HG03280 (cell line): Measurements from ENCODE around the gene NT5C1B.
A peak's percentile ranks its signal among the peaks of the same experiment; 100 is the strongest.

Experiments used
- ATAC-seq: cut with Tn5 transposase; IDR thresholded peaks from one replicate; pipeline ENCODE4 v1.9.1; 2021; ENCODE audit warnings: mild to moderate bottlenecking, moderate library complexity; ENCODE audit not compliant: unreplicated experiment

The NT5C1B gene

GRCh38 chr2:18600255-18600613, 10.9 kb upstream of the NT5C1B start:
- peak; percentile 58 for ATAC-seq

DNA sequence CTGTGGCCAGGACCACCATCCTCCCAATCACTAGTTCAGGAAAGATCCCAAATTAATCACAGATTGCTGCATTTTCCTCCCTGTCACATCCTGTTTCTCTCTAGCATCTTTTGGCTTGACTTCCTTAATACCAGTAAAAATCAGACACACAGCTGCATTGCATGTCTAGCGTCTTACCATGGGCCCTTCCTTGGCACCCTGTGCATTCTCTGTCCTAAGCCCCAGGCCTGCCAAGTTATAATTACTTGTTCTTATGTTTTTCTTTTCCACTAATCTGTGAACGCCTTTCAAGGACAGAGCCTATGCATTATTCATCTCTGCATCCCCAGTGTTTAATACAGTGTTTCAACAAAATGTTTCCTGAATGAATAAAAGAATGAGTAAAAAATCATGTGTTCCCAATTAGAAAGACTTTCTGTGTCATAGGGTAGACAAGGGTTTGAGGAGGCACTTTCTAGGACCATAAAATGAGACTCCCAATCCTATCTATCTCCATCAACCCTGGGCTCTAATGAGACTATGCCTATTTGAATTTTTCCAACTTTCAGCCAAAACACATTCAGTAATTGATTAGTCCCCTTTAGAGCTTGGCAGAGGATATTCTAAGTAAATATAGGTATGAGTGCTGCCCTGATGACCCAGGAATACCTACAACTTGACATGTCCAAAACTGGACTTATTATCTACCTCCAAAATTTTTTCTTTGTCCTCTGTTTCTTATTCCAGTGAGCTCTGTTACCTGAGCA, 10.3 kb upstream of the NT5C1B start:
- ATAC-seq, result peak; percentile 9

- ATAC-seq, result no peak
These were observed 9.6 kb upstream of the NT5C1B start for GRCh38 chr2:18598848-18599484.

DNA sequence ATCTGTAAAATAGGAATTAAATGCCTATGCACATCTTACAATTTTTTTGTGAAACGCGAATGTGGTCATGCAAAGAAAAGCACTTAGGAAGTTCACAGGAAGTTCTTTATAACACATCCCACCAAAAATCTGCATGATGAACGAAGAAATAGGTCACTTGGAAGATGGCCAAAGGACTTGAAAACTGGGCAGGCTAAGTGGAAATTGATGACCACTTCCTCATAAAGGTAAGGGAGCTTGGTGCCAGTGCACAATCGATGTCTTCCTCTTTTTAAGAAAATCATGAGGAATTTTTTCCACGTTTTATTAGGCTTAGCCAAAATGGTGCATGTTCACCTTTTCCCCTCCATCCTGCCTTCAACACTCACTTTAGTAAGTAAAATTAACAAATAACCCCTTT, 8.2 kb upstream of the NT5C1B start:
- no peak for ATAC-seq

DNA sequence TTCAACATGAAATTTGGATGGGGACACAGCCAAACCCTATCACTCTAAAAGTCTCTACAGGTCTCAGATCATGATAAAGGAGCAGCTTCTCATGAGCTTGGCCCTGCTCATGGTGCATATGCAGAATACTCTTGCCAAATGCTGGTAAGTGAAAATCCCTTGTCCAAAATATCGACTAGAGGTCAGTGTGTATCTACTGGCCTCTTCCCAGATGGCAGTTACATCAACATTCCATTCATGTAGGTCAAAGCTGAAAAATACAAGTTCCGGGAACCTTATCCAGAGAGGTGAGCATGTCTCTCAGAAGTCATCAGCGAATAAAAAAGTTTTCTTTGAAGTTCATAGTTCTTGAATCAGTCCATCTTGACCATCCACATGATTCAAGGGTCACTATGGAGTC, 7.6 kb upstream of the NT5C1B start:
- no peak for ATAC-seq

DNA sequence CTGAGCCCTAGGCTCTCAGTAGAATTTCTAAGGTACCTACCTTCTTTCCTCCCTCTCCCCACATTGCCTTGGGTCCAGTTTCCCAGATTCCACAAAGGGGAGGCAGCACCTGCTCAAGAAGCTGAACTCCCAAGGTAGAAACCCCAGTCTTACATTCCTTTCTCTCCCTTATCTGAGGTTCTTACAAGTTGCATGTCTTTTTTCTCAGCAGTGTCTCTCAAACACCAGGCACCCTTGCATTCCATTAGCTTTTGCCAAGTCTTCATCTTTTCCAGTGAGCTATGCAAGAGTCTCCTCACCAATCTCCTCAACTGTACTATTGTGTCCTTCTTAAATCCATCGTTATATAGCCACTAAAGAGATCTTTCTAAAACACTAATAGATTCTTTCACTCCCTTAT, 4.1 kb upstream of the NT5C1B start:
- ATAC-seq, result no peak

GRCh38 chr2:18592372-18592771, 3.0 kb upstream of the NT5C1B start:
- ATAC-seq, result no peak

- no peak for ATAC-seq
These were observed 567 bp downstream of the NT5C1B start for GRCh38 chr2:18588802-18589201.

DNA sequence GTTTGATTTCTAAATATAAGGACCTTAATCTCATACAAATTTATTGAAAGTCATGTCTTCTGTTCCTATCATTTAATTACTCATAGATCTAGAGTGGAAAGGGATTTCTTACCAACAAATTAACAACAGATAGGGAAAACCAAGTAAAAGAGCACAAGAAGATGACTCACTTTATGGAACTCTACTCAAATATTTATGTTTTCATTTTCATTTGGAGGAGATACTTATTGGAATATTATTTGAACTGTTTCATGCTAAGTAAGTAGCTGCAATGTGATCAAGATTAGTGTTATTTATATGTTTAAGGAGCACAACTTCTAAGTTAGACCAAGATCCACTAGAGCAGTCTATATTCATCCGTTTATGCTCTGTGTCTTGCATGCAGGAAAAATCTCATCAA, 1.3 kb downstream of the NT5C1B start:
- no peak for ATAC-seq

DNA sequence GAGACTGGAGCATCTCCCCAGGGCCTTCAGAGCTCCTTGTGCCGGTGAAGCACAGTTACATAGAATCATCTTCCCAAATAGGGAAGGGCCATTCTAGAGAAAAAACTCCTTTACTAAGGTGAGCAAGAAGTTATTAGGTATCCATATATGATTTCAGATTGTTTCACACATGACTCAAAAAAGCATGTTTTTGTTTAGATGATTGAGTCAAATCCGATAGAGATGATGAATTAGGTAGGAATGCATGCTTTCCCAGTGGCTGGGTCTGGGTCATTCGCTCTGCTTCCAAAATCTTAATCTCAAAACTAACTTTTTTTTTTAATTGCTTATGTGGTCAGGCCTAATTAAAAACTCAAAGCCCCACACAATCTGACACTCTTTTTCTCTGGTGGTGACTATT, 3.8 kb downstream of the NT5C1B start:
- ATAC-seq, result no peak

DNA sequence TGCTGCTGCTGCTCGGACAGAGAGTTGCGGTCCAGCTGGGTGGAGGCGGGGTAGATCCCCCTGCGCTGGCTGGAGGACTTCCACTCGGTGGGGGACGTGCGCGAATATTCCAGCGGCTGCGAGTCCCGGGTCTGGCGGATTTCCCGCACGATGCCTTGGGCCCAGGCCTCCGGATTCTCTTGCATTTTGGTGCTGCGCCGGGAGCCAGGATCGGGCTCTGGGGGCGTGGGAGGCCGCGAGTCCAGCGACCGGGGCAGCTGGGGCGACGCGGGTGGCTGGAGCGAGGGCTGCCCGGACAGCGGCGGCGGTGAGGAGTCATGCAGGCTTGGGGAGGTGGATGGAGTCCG, 4.8 kb downstream of the NT5C1B start:
- no peak for ATAC-seq

GRCh38 chr2:18583905-18584607, 5.3 kb downstream of the NT5C1B start:
- no peak for ATAC-seq

GRCh38 chr2:18580606-18581005, 8.8 kb downstream of the NT5C1B start:
- ATAC-seq, result no peak

DNA sequence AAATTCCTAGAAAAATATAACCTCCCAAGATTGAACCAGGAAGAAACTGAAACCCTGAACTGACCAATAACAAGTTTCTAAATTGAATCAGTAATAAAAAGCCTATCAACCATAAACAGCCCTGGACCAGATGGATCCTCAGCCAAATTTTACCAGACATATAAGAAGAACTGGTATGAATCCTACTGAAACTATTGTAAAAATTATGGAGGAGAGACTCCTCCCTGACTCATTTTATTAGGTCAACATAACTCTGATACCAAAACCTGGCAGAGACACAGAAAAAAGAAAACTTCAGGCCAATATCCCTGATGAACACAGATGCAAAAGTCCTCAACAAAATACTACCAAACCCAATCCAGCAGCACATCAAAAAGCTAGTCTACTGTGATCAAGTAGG, 11.3 kb downstream of the NT5C1B start:
- no peak for ATAC-seq

DNA sequence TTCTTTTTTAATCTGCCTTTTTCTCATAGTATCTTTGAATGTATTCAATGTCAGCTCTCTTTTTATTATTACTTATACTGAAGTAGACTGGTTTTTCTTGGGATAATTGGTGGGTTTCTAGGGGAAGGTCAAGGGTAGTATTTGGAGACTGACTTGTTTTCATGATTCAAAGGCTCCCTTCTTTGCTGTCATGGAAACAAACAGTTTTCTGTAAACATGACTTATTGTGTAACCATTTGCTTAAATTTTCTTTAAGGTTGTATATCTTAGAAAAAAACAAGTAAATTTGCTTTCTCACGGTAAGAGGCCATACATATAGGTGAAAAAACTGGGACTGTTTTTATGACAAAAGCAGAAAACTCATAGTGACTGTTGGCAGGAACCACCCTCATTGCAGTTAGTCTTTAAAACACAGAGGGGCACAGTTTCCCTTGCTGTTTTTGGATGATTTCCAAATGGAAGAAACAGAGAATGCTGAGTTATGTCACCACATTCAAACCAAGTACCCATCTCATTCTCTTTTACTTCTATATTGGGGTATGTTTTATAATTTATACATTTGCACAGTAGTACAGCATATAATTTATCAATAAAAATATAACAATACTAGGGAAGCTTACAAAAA, 23.1 kb downstream of the NT5C1B start:
- no peak for ATAC-seq

DNA sequence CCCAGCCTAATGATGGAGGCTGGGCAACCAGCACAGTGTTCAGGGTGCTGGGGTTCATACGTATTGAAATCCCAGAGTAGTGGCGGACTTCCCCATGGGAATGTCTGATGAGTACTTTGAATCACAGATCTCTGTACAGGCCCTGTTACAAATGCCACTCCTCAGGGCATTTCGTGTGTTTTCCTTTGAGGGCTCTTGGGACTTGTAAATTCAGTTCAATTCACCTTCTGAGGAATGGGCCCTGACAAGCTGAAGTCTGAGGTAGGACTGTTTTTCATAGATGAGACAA, 28.6 kb downstream of the NT5C1B start:
- no peak for ATAC-seq

GRCh38 chr2:18560031-18560796, 29.2 kb downstream of the NT5C1B start, which contains the start of gene RDH14:
TSS of gene RDH14 (minus strand) at chr2:18560653. CDS start at chr2:18560572, 81 bp downstream.
- ATAC-seq, result peak; percentile 95

GRCh38 chr2:18559531-18560030, 29.8 kb downstream of the NT5C1B start:
- ATAC-seq, result no peak

- ATAC-seq, result no peak
These were observed 30.9 kb downstream of the NT5C1B start for GRCh38 chr2:18558458-18558857.

GRCh38 chr2:18557121-18557520, 32.2 kb downstream of the NT5C1B start:
- ATAC-seq, result no peak
